Measurements from ENCODE around the gene SEMA4F.

The SEMA4F gene

DNA sequence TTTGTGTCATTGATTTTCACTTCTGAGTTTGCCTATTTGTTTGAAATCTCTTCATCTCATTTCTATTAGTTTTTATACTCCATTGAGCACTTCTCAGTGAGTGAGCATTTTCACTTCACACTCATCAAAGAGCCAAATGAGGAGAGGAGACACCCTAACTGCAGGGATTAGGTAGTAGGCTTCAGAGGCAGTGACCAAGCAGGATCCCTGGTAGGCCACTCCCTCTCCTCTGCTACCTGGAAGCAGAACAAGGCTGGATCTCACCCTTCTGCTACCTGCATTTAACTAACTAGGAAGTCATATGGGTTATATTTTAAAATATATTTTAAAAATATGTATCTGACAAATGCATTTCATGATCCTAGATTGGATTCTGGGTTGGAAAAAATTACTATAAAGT, 52.7 kb downstream of the SEMA4F start:
- POLR2A ChIA-PET = no interaction called here
- H3K4me3 ChIP-seq (ENCODE audit: low read depth, low read length) = no peak overlapping the region
- TF ChIP-seq, protein P1, sequence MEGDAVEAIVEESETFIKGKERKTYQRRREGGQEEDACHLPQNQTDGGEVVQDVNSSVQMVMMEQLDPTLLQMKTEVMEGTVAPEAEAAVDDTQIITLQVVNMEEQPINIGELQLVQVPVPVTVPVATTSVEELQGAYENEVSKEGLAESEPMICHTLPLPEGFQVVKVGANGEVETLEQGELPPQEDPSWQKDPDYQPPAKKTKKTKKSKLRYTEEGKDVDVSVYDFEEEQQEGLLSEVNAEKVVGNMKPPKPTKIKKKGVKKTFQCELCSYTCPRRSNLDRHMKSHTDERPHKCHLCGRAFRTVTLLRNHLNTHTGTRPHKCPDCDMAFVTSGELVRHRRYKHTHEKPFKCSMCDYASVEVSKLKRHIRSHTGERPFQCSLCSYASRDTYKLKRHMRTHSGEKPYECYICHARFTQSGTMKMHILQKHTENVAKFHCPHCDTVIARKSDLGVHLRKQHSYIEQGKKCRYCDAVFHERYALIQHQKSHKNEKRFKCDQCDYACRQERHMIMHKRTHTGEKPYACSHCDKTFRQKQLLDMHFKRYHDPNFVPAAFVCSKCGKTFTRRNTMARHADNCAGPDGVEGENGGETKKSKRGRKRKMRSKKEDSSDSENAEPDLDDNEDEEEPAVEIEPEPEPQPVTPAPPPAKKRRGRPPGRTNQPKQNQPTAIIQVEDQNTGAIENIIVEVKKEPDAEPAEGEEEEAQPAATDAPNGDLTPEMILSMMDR (IDR thresholded peaks at IDR 0.05; ENCODE audit: insufficient read depth, low read length, missing control alignments) = no peak
- DNase-seq (ENCODE audit: low read depth, low spot score) = no peak
- CTCF ChIA-PET = interaction anchor here (0.7 to 10.2 kb wide), 5 partner anchors 7 to 173 kb away, joined by 3 to 97 read pairs (median 9); no protein-coding TSS in a partner anchor

DNA sequence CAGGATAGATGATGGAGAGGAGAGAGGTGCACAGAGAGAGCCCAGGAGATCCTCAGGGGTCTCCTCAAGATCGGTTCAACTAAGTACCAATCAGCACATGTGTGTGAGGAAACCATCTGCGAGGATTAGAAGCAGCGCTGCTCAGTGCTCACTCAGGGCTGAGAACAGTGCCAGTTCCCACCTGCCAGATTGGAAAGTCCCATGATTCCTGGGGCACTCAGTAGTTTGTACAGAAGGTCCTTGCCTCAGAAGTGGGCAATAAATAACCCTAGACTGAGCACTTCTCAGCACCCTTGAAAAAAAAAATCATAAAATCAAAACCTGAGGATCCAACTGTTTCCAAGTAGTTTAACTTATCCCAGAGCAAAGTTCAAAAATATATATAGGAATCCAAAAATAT, 53.8 kb downstream of the SEMA4F start:
- CTCF ChIA-PET = interaction anchor here (1.0 kb wide), 1 partner anchor 171 kb away, joined by 3 read pairs; no protein-coding TSS in a partner anchor
- TF ChIP-seq, protein P1 (IDR thresholded peaks at IDR 0.05; ENCODE audit: insufficient read depth, low read length, missing control alignments) = no peak
- H3K4me3 ChIP-seq (ENCODE audit: low read depth, low read length) = no peak overlapping the region
- POLR2A ChIA-PET = no interaction called here
- no peak for DNase-seq (ENCODE audit: low read depth, low spot score)

DNA sequence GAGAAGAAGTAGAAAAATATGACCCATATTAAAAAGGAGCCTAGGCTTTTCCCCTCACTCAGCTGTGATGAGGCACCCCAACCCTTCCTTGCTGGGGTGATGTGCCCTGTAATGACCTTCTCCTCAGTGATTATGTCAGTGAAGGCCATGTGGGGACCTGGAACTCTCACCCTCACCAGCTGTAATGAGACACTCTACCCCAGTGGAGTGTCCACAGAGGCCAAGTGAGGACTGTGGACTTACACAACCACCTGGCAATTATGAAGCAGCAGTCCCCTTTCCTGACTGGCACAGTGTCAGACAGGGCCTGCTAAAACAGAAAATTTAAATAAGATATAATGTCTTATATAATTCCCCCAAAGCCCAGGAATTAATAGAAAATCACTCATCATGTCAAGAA, 54.2 kb downstream of the SEMA4F start:
- DNase-seq (ENCODE audit: low read depth, low spot score) = no peak
- ChIA-PET POLR2A (no interaction called here), CTCF (interaction anchor here (1.4 to 2.4 kb wide), 3 partner anchors 18 to 356 kb away, joined by 3 to 13 read pairs (median 3); no protein-coding TSS in a partner anchor)
- TF ChIP-seq, protein P1 (IDR thresholded peaks at IDR 0.05; ENCODE audit: insufficient read depth, low read length, missing control alignments) = no peak
- no peak overlapping the region for H3K4me3 ChIP-seq (ENCODE audit: low read depth, low read length)

DNA sequence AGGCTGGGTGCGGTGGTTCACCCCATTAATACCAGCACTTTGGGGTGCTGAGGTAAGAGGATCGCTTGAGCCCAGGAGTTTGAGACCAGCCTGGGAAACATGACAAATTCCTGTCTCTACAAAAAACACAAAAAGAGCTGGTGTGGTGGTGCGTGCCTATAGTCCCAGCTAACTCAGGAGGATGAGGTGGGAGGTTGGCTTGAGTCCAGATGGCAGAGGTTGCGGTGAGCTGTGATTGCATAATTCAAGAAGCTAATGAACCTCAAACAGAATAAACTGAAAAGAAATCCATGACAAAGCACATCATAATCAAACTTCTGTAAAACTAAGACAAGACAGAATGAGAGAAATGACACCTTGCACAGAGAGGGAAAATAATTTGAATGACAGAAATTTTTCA, 54.8 kb downstream of the SEMA4F start:
- ChIA-PET POLR2A (no interaction called here), CTCF (interaction anchor here (1.4 to 2.4 kb wide), 3 partner anchors 18 to 355 kb away, joined by 3 to 13 read pairs (median 3); no protein-coding TSS in a partner anchor)
- TF ChIP-seq, protein P1 (IDR thresholded peaks at IDR 0.05; ENCODE audit: insufficient read depth, low read length, missing control alignments) = no peak
- H3K4me3 ChIP-seq (ENCODE audit: low read depth, low read length) = no peak overlapping the region
- DNase-seq (ENCODE audit: low read depth, low spot score) = no peak

DNA sequence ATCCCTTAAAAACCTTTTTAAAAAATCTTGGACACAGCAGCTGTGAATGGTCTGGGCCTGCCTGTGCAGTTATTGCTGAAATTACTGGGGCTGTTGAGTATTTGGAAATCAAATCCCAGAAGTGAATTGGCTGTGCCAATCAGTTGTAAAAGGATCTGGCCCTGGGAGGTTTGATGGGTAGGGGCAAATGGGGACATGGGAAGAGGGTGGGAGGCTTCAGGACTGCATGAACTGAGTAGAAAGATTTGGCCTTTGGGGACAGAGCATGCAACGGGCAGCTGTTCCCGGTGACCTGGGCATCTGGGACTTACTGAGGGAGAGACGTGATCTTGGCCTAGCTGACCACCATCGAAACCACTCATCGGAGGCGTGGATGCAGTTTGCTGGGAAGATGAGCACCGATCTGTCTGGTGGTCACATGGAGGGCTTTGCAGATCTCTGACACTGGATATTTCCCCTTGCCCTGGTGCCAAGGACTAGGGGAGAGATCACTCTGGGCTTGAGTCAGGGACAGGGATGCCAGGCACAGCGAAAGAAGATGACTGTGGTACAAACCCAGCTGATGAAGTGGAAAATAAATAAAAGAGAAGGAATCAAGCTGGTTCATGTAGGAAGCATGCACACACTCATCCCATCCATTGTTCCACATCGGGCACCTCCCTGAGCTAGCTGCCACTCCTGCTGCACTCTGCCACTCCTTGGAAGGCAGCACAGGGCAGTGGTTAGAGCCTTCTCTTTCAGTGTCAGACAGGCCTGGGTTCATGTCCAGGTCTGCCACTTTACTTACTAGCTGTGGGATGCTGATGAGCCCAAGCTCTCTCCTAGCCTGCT, 58.4 kb downstream of the SEMA4F start:
- CTCF ChIA-PET = interaction anchor here (0.5 to 12.1 kb wide), 7 partner anchors 11 to 164 kb away, joined by 3 to 225 read pairs (median 5); partner anchors contain the start of gene HK2
- POLR2A ChIA-PET = no interaction called here
- TF ChIP-seq, protein P1 (IDR thresholded peaks at IDR 0.05; ENCODE audit: insufficient read depth, low read length, missing control alignments) = no peak
- H3K4me3 ChIP-seq (ENCODE audit: low read depth, low read length) = no peak overlapping the region
- no peak for DNase-seq (ENCODE audit: low read depth, low spot score)

DNA sequence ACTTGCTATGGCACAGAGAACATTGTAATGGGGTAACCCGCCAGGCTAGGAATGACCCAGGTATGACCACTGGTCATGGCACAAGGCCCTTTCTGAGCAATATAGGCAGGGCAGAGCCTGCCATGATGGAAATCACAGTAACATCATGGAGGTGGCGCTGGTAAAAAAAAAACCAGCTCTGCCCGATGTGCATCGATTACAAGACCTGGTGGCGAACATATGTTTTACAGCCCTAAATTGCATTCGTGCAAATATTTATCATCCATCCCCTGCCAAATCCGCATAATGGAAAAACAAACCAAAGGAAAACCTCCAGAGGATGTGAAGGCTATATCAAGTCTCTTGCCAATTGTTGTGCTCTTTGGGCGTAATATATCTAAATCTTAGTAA, 60.6 kb downstream of the SEMA4F start:
- TF ChIP-seq, protein P1 (IDR thresholded peaks at IDR 0.05; ENCODE audit: insufficient read depth, low read length, missing control alignments) = no peak
- DNase-seq (ENCODE audit: low read depth, low spot score) = no peak
- CTCF ChIA-PET = interaction anchor here (0.7 to 12.1 kb wide), 32 partner anchors 9 to 527 kb away, joined by 3 to 225 read pairs (median 7); partner anchors contain the start of gene HK2
- POLR2A ChIA-PET = interaction anchor here (1.1 kb wide), 1 partner anchor 128 kb away, joined by 3 read pairs; no protein-coding TSS in a partner anchor
- no peak overlapping the region; the same call in 1 of the 2 replicates for H3K4me3 ChIP-seq (ENCODE audit: low read depth, low read length)

Data from AG04449 (cell line).